ENCODE results near the gene ITSN2.

DNA sequence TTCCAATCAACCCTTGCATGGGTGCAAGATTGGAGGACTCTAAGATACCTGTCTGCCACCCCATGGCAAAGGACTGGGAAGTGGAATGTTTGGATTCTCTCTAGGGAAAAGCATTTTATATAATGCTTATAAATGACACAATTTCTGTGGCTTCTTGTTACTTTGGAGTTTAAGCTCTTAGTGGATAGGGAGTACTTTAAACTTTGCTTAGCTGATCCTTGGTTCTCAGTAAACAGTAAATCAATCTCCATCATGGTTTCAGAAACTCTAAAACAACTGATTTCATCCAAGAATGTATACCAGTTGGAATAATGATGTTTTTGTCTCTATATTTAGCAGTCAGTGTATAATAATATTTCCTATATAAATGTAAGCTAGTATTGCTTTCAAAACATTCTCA, 199.6 kb downstream of the ITSN2 start:
- TF ChIP-seq, protein P1, sequence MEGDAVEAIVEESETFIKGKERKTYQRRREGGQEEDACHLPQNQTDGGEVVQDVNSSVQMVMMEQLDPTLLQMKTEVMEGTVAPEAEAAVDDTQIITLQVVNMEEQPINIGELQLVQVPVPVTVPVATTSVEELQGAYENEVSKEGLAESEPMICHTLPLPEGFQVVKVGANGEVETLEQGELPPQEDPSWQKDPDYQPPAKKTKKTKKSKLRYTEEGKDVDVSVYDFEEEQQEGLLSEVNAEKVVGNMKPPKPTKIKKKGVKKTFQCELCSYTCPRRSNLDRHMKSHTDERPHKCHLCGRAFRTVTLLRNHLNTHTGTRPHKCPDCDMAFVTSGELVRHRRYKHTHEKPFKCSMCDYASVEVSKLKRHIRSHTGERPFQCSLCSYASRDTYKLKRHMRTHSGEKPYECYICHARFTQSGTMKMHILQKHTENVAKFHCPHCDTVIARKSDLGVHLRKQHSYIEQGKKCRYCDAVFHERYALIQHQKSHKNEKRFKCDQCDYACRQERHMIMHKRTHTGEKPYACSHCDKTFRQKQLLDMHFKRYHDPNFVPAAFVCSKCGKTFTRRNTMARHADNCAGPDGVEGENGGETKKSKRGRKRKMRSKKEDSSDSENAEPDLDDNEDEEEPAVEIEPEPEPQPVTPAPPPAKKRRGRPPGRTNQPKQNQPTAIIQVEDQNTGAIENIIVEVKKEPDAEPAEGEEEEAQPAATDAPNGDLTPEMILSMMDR (IDR thresholded peaks at IDR 0.05 in 4 of 5, conservative IDR thresholded peaks at IDR 0.05 in 1 of 5): no peak
- TF ChIP-seq POLR2A (IDR thresholded peaks at IDR 0.05): no peak
